Upper lobe of left lung (tissue), 6 donors: Measurements from ENCODE around the gene KRT74. TPM values are rescaled to one million over a fixed set of nuclear protein-coding genes. Genes with fewer than 3 reads are reported as not detected.

Experiments used
- ATAC-seq, 2 donors: fragments of 200-7000 bp; cut with Tn5 transposase; one replicate each; pipeline ENCODE4 v1.9.1; 2022; ENCODE audit warnings: mild to moderate bottlenecking in 2 of 2, moderate library complexity in 2 of 2; ENCODE audit not compliant: low FRiP score in 2 of 2
- DNase-seq, 2 donors: peaks; one replicate each; pipeline ENCODE4 v3.0.0-alpha.2; 2019 to 2020
- H3K27ac ChIP-seq, 4 donors: fragments of 200-600 bp; sonication (generic); one replicate each; pipeline ENCODE4 v1.5.1; 2016 to 2019
- H3K27me3 ChIP-seq, 4 donors: fragments of 200-600 bp; sonication (generic); one replicate each; pipeline ENCODE4 v1.5.1; 2017 to 2019
- H3K36me3 ChIP-seq, 4 donors: fragments of 200-600 bp; sonication (generic); one replicate each; pipeline ENCODE4 v1.5.1; 2016 to 2019
- H3K4me1 ChIP-seq, 4 donors: fragments of 200-600 bp; sonication (generic); one replicate each; pipeline ENCODE4 v1.5.1; 2018 to 2019
- H3K4me3 ChIP-seq, 4 donors: fragments of 200-600 bp; sonication (generic); one replicate each; pipeline ENCODE4 v1.5.1; 2017 to 2019; ENCODE audit warnings: mild to moderate bottlenecking in 2 of 4, moderate library complexity in 1 of 4
- H3K9me3 ChIP-seq, 4 donors: fragments of 200-600 bp; sonication (generic); one replicate each; pipeline ENCODE4 v1.5.1; 2018 to 2019
- EP300 ChIP-seq, 4 donors: sonication (generic); formaldehyde crosslinking; IDR thresholded peaks; one replicate each; pipeline ENCODE4 v1.5.1; 2017; ENCODE audit warnings: antibody characterized with exemption in 4 of 4, control low read depth in 2 of 4
- POLR2A ChIP-seq, 4 donors: fragments of 450-650 bp; IDR thresholded peaks; one replicate each; pipeline ENCODE4 v1.5.1; 2016 to 2017; ENCODE audit warnings: antibody characterized with exemption in 4 of 4, mild to moderate bottlenecking in 2 of 4
- POLR2AphosphoS5 ChIP-seq, 2 donors: sonication (generic); formaldehyde crosslinking; IDR thresholded peaks; one replicate each; pipeline ENCODE4 v1.5.1; 2017; ENCODE audit warnings: antibody characterized with exemption in 2 of 2
- WGBS, 2 donors: methylation state at CpG; one replicate each; pipeline ENCODE4 v1.1.5; 2017 to 2018; 5-methylcytosine and 5-hydroxymethylcytosine counted together
- total RNA-seq, 6 donors: library from RNA; depleted of rRNA in 4 of 6; stranded (reverse); fragments of >200 nt in 4 of 6; gene quantifications; one replicate each; pipeline versions ENCODE4 v1.1.0 to v1.2.1, GENCODE V29; 2016 to 2021
- TF ChIP-seq, protein P1 (sequence below), 6 experiments: fragments of 450-650 bp in 4 of 6; fragments of 200-600 bp in 2 of 6; sonication (generic) in 2 of 6; IDR thresholded peaks; one replicate each; pipeline ENCODE4 v1.5.1; 2016 to 2019; ENCODE audit warnings: antibody characterized with exemption in 6 of 6
- donor health status: DM: no; HTN: no; CAD: no; lungs with moderate emphysema.
- donor health status: DM: no; HTN: yes; CAD: no; lungs with severe emphysema.

Gene KRT74
- total RNA-seq, 6 donors from 2014 or later: not detected

DNA sequence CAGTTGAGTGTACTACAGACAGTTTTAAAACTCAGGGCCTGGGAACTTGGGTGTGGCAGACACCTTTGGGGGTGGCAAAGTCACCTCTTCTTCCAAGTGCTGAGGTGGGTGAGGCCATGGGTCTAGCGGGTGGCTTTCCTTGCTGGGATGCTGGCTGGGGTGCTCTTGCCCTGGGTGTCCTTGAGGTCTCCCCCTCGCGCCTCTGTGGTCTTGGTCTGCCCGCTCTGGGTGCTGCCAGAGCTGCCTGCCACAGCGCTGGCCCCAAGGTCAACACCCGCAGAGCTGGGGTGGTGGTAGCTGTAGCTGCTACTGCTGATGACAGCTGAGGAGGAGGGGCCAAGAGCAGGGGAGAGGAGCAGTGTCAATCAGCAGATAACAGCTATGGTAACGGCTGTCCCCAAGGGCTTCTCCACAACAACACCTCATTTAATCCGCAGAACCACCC is 6.8 kb downstream of the KRT74 start:
- no peaks in the 10 kb centered on the region for H3K36me3 ChIP-seq
- no peak overlapping the region for H3K27ac ChIP-seq
- TF ChIP-seq POLR2A (IDR thresholded peaks at IDR 0.05) (no peak), POLR2AphosphoS5 (IDR thresholded peaks at IDR 0.05) (no peak), EP300 (IDR thresholded peaks at IDR 0.05) (no peak)
- TF ChIP-seq, protein P1, sequence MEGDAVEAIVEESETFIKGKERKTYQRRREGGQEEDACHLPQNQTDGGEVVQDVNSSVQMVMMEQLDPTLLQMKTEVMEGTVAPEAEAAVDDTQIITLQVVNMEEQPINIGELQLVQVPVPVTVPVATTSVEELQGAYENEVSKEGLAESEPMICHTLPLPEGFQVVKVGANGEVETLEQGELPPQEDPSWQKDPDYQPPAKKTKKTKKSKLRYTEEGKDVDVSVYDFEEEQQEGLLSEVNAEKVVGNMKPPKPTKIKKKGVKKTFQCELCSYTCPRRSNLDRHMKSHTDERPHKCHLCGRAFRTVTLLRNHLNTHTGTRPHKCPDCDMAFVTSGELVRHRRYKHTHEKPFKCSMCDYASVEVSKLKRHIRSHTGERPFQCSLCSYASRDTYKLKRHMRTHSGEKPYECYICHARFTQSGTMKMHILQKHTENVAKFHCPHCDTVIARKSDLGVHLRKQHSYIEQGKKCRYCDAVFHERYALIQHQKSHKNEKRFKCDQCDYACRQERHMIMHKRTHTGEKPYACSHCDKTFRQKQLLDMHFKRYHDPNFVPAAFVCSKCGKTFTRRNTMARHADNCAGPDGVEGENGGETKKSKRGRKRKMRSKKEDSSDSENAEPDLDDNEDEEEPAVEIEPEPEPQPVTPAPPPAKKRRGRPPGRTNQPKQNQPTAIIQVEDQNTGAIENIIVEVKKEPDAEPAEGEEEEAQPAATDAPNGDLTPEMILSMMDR (IDR thresholded peaks at IDR 0.05): no peak
- ATAC-seq: peak in 1 of 2 donors; percentile 21
- H3K9me3 ChIP-seq: no peaks in the 10 kb centered on the region
- WGBS, 2 donors: 60 to 66% methylated on average over 5 to 8 of the region's 8 CpGs
- no peak for DNase-seq
- H3K4me3 ChIP-seq: no peak overlapping the region
- H3K4me1 ChIP-seq: no peaks in the 10 kb centered on the region
- H3K27me3 ChIP-seq: peaks cover 0 to 13% (median 1%) of the 10 kb centered on the region in 4 donors

GRCh38 chr12:52564582-52564981 is 9.1 kb downstream of the KRT74 start:
- ATAC-seq: no peak
- no peaks in the 10 kb centered on the region for H3K9me3 ChIP-seq
- H3K4me3 ChIP-seq: no peak overlapping the region
- no peak overlapping the region for H3K27ac ChIP-seq
- 57 to 60% methylated on average over 1 of the region's 1 CpG for WGBS, 2 donors
- peaks cover 0 to 13% (median 3%) of the 10 kb centered on the region in 4 donors for H3K27me3 ChIP-seq
- TF ChIP-seq EP300 (IDR thresholded peaks at IDR 0.05): no peak
- TF ChIP-seq, protein P1 (IDR thresholded peaks at IDR 0.05): no peak
- TF ChIP-seq POLR2AphosphoS5 (IDR thresholded peaks at IDR 0.05): no peak
- no peak for TF ChIP-seq POLR2A (IDR thresholded peaks at IDR 0.05)
- H3K4me1 ChIP-seq: no peaks in the 10 kb centered on the region
- H3K36me3 ChIP-seq: no peaks in the 10 kb centered on the region
- DNase-seq: no peak

DNA sequence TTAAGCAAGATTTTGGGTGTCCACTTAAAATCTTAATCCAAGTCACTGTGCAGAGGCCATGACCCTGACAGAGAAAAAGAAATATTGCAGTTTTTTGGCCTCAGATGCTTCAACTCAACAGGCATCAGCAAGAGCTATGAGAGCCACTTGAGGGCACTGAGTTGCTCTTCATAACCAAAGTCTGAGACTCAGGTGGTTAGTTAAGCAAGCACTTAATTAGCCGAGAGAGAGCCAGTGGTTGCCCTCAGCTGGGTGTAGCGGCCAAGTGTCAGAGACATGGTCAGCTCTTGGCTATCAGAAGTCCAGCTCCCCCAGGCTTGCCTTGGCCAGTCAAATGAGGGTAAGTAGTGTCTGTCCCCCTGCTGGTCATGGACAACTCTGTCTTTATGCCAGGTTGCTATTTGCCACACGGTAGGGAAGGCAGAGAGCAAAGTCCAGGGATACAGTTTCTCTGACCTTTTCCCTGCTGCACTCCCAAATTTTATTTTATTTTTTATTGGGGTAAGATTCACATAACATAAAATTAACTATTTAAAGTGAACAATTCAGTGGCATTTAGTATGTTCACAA is 11.7 kb downstream of the KRT74 start:
- Histone ChIP-seq H3K27ac (no peak overlapping the region), H3K4me1 (no peaks in the 10 kb centered on the region), H3K9me3 (no peaks in the 10 kb centered on the region), H3K36me3 (no peaks in the 10 kb centered on the region), H3K27me3 (peaks cover 0 to 13% (median 4%) of the 10 kb centered on the region in 4 donors), H3K4me3 (no peak overlapping the region)
- ATAC-seq (peak in 1 of 2 donors; percentile 9), DNase-seq (peak in 1 of 2 donors; percentile 47)
- TF ChIP-seq POLR2A (IDR thresholded peaks at IDR 0.05): no peak
- TF ChIP-seq, protein P1 (IDR thresholded peaks at IDR 0.05): peak in 2 of 6 experiments; percentile 25 to 43
- WGBS, 2 donors: 45 to 54% methylated on average over 3 of the region's 3 CpGs

GRCh38 chr12:52559979-52560378 is 13.7 kb downstream of the KRT74 start:
- peaks cover 0 to 13% (median 4%) of the 10 kb centered on the region in 4 donors for H3K27me3 ChIP-seq
- WGBS, 2 donors: 74 to 85% methylated on average over 4 of the region's 4 CpGs
- H3K4me1 ChIP-seq: no peaks in the 10 kb centered on the region
- H3K4me3 ChIP-seq: no peak overlapping the region
- TF ChIP-seq, protein P1 (IDR thresholded peaks at IDR 0.05): no peak
- TF ChIP-seq POLR2AphosphoS5 (IDR thresholded peaks at IDR 0.05) (no peak), POLR2A (IDR thresholded peaks at IDR 0.05) (no peak), EP300 (IDR thresholded peaks at IDR 0.05) (no peak)
- H3K9me3 ChIP-seq: no peaks in the 10 kb centered on the region
- no peaks in the 10 kb centered on the region for H3K36me3 ChIP-seq
- no peak for ATAC-seq
- no peak overlapping the region for H3K27ac ChIP-seq
- DNase-seq: no peak
